Effector CD4-positive, alpha-beta T cell (primary cell): ENCODE data around the gene BABAM1.
"Not testable (repeated sequence)": the region's sequence is repeated elsewhere in the genome, so short reads cannot be mapped to it uniquely, and the experiment has no call there.

Experiments used
- DNase-seq: peaks from one replicate; pipeline ENCODE4 v3.0.0-alpha.2; 2020

The BABAM1 gene

DNA sequence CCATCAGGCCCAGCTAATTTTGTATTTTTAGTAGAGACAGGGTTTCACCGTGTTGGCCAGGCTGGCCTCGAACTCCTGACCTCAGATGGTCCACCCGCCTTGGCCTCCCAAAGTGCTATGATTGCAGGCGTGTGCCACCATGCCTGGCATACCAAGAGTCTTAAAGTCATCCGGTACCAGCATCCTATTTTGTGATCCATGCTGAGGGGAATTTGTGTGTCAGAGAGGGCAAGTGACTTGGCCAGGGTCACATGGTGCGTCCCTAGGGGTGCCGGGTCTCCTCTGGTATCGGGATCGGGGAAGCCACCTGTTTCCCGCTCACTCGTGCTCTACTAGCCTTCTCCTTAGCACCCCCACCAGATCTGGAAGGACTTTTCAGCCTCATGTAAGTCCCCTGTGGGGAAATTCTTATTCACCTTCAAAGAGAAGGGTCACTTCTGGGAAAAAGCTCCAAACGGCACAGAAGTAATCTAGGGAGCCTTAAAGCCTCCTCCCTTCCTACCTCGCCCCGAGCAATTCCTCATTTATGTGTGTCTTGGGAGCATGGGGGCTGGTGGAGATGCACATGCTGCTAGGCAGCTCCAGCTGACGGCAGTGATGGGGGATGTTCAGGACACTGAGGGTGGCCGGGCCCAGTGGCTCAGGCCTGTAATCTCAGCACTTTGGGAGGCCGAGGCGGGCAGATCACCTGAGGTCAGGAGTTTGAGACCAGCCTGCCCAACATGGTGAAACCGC, 8.4 kb downstream of the BABAM1 start:
- no peak for DNase-seq

DNA sequence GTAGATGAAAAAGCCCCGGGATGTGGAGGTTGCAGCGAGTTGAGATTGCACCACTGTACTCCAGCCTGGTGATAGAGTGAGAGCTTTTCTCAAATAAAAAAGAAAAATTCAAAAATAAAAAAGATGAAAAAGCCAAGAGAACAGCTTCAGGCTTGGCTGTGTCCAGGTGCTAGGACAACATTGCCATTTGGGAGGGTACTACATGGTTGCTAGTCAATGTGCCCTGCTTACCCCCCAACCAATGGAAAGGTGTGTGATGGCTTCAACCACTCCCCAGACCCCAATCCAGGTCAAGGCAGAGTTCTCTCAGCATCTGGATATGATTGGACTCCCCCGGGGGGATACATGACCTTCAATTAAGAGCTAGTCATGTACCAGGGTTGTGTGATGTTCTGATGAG, 12.2 kb downstream of the BABAM1 start:
- no peak for DNase-seq

- DNase-seq = no peak
These were observed 14.4 kb downstream of the BABAM1 start, which contains the start of gene ANKLE1 for GRCh38 chr19:17281391-17282304. Gene ANKLE1, plus strand, starts transcription at chr19:17281901. Its CDS starts 20 bp downstream, at chr19:17281921.

DNA sequence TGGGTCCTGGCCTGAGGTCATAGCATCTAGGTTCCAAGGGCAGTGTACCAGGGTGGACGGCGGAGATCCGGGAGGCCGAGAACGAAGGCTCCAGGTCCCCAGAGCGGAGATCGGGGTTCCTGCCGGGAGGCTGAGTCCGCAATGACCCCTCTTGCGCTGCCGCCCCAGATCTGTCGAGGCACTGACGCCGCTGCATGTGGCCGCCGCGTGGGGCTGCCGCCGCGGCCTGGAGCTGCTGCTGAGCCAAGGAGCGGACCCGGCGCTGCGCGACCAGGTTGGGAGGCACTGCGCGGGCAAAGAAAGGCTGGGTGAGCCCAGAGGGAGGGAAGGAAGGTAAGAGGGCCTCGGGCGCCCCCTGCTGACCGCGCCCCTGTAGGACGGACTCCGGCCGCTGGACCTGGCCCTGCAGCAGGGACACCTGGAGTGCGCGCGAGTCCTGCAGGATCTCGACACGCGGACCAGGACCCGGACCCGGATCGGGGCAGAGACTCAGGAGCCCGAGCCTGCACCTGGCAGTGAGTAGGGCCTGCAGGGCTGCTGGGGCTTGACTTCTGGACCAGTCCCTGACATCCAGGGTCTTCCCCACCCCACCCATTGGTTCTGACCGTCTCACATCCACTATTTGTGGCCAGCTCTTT, 15.4 kb downstream of the BABAM1 start:
- peak; percentile 69 for DNase-seq

- no peak for DNase-seq
These were observed 16.3 kb downstream of the BABAM1 start for GRCh38 chr19:17283504-17283996.

DNA sequence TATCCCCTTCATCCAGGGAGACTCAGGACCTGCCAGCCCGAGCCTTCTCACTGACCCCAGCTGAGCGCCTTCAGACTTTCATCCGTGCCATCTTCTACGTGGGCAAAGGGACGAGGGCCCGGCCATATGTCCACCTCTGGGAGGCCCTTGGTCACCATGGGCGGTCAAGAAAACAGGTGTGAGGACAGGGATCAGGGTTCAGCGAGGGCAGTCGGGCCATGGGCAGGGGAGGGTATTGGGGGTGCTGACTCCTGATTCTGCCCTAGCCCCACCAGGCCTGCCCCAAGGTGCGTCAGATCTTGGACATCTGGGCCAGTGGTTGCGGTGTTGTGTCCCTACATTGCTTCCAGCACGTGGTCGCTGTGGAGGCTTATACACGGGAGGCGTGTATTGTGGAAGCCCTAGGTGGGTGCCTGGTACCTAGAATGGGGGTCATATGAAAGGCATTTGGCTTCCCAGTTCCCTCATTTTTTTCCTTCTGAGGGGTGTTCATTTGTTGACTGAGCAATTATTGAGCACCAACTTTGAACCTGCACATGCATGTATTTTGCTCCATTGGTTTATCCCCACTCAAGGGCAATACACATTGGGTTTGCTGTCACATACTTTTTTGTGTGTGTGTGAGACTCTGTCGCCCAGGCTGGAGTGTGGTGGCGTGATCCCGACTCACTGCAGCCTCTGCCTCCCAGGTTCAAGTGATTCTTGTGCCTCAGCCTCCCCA, 18.3 kb downstream of the BABAM1 start:
- no peak for DNase-seq

- DNase-seq = no peak
These were observed 19.0 kb downstream of the BABAM1 start for GRCh38 chr19:17286263-17286662.

GRCh38 chr19:17286752-17287151, 19.5 kb downstream of the BABAM1 start:
- no peak for DNase-seq

- DNase-seq = no peak
These were observed 22.2 kb downstream of the BABAM1 start for GRCh38 chr19:17289489-17289888.

DNA sequence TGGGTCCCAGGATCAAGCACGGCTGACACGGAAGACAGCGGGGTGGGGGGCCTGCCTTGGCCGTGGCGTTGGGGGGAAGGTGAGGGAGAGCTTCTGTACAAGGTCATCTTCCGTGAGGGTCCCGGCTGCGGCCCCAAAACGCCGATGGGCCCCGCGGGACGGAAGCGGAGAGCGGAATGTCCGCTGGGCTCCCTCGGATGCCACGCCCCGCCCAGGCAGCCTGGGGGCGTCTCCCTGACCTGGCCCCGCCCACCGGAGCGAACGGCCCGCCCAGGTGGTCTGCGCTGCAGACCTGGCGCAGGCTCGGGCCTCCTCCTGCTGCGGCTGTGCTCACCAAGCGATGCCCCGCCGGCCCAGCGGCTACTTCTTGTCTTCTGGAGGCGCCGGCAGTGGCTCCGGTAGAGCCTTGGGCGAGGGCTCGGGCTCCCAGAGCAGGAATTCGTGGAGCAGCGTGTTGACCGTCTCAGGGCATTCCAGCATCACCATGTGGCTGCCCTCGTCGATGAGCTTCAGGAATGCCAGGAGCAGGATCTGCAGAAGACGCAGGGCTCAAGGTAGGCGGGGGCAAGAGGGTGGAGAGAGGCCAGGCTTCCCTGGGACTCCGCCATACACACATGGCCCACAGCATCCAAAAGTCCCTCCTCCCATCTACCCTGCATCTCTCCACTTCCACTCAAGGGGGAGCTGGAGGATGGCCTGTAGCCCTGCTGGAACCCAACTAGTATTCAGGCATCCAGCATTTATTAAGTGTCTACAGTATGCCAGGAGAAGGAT, 25.2 kb downstream of the BABAM1 start:
- peak; percentile 72 for DNase-seq

- DNase-seq = no peak
These were observed 26.4 kb downstream of the BABAM1 start for GRCh38 chr19:17293605-17294004.

GRCh38 chr19:17294051-17294891, 27.0 kb downstream of the BABAM1 start:
- no peak for DNase-seq

DNA sequence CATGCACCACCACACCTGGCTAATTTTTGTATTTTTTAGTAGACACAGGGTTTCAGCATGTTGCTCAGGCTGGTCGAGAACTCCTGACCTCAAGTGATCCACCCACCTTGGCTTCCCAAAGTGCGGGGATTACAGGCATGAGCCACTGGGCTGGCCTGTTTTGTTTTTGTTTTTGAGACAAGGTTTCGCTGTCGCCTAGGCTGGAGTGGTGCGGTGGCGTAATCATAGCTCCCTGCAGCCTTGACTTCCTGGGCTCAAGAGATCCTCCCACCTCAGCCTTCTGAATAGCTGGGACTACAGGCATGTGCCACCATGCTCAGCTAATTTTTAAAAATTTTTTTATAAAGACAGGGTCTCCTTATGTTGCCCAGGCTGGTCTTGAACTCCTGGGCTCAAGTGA, 28.3 kb downstream of the BABAM1 start:
- not testable (repeated sequence) for DNase-seq

GRCh38 chr19:17296273-17296672, 29.0 kb downstream of the BABAM1 start:
- no peak for DNase-seq

- DNase-seq = no peak
These were observed 29.7 kb downstream of the BABAM1 start for GRCh38 chr19:17296976-17297375.

GRCh38 chr19:17300992-17301619, 33.9 kb downstream of the BABAM1 start:
- no peak for DNase-seq

GRCh38 chr19:17302391-17303166, 35.3 kb downstream of the BABAM1 start:
- no peak for DNase-seq

GRCh38 chr19:17303167-17303939, 36.1 kb downstream of the BABAM1 start, which contains the start of gene ABHD8:
Gene ABHD8, minus strand, starts transcription at chr19:17303425. Its CDS starts 1,809 bp downstream, at chr19:17301616.
- DNase-seq = peak; percentile 86

DNA sequence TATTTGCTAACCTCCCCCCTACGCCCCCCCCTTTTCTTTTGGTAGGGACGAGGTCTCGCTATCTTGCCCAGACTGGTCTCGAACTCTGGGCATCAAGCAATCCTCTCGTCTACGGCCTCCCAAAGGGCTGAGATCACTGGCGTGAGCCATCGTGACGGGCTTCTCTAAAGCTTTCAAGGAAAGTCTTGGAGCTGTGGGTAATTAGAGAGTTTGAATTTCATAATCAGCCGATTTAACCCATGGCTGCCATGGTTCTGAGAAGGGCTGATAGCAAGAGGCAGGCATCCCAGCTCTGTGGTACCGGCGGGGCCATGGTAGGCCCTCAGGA, 36.7 kb downstream of the BABAM1 start:
- no peak for DNase-seq
